ENCODE measurements around the gene ANKRD34C.

The ANKRD34C gene

GRCh38 chr15:79299126-79299840 is 16.8 kb downstream of the ANKRD34C start:
- no peak for ATAC-seq (ENCODE audit: low read depth)
- Histone ChIP-seq H3K4me1 (ENCODE audit: insufficient read depth, poor library complexity, severe bottlenecking) (no peaks in the 10 kb centered on the region), H3K36me3 (ENCODE audit: low read depth) (no peaks in the 10 kb centered on the region), H3K27me3 (ENCODE audit: insufficient read depth, poor library complexity, severe bottlenecking) (peaks cover 55% of the 10 kb centered on the region), H3K27ac (ENCODE audit: poor library complexity, severe bottlenecking) (no peak overlapping the region), H3K4me3 (ENCODE audit: severe bottlenecking) (no peak overlapping the region), H3K9me3 (ENCODE audit: severe bottlenecking) (no peaks in the 10 kb centered on the region)
- no peak for TF ChIP-seq CTCF (IDR thresholded peaks at IDR 0.05; ENCODE audit: poor library complexity, severe bottlenecking)
- no peak for DNase-seq (ENCODE audit: low spot score)

GRCh38 chr15:79299841-79300235 is 17.3 kb downstream of the ANKRD34C start:
- TF ChIP-seq CTCF (IDR thresholded peaks at IDR 0.05; ENCODE audit: poor library complexity, severe bottlenecking) = no peak
- Histone ChIP-seq H3K9me3 (ENCODE audit: severe bottlenecking) (no peaks in the 10 kb centered on the region), H3K27ac (ENCODE audit: poor library complexity, severe bottlenecking) (no peak overlapping the region), H3K4me1 (ENCODE audit: insufficient read depth, poor library complexity, severe bottlenecking) (no peaks in the 10 kb centered on the region), H3K36me3 (ENCODE audit: low read depth) (no peaks in the 10 kb centered on the region), H3K4me3 (ENCODE audit: severe bottlenecking) (no peak overlapping the region), H3K27me3 (ENCODE audit: insufficient read depth, poor library complexity, severe bottlenecking) (peaks cover 60% of the 10 kb centered on the region)
- DNase-seq (ENCODE audit: low spot score) = no peak
- no peak for ATAC-seq (ENCODE audit: low read depth)

- Histone ChIP-seq H3K4me1 (ENCODE audit: insufficient read depth, poor library complexity, severe bottlenecking) (peaks cover 1% of the 10 kb centered on the region), H3K9me3 (ENCODE audit: severe bottlenecking) (no peaks in the 10 kb centered on the region), H3K4me3 (ENCODE audit: severe bottlenecking) (no peak overlapping the region), H3K27ac (ENCODE audit: poor library complexity, severe bottlenecking) (no peak overlapping the region), H3K27me3 (ENCODE audit: insufficient read depth, poor library complexity, severe bottlenecking) (peaks cover 60% of the 10 kb centered on the region), H3K36me3 (ENCODE audit: low read depth) (no peaks in the 10 kb centered on the region)
- DNase-seq (ENCODE audit: low spot score) (no peak), ATAC-seq (ENCODE audit: low read depth) (no peak)
- TF ChIP-seq CTCF (IDR thresholded peaks at IDR 0.05; ENCODE audit: poor library complexity, severe bottlenecking) = no peak
Measured at GRCh38 chr15:79307251-79307650, 24.7 kb downstream of the ANKRD34C start.

- H3K36me3 ChIP-seq (ENCODE audit: low read depth) = peaks cover 10% of the 10 kb centered on the region
- no peak for TF ChIP-seq CTCF (IDR thresholded peaks at IDR 0.05; ENCODE audit: poor library complexity, severe bottlenecking)
- peaks cover 46% of the 10 kb centered on the region for H3K27me3 ChIP-seq (ENCODE audit: insufficient read depth, poor library complexity, severe bottlenecking)
- DNase-seq (ENCODE audit: low spot score) = no peak
- H3K4me1 ChIP-seq (ENCODE audit: insufficient read depth, poor library complexity, severe bottlenecking) = peaks cover 6% of the 10 kb centered on the region
- no peak for ATAC-seq (ENCODE audit: low read depth)
- no peaks in the 10 kb centered on the region for H3K9me3 ChIP-seq (ENCODE audit: severe bottlenecking)
- no peak overlapping the region for H3K27ac ChIP-seq (ENCODE audit: poor library complexity, severe bottlenecking)
- H3K4me3 ChIP-seq (ENCODE audit: severe bottlenecking) = no peak overlapping the region
Measured at GRCh38 chr15:79308874-79309273, 26.4 kb downstream of the ANKRD34C start.

GRCh38 chr15:79310612-79310984 is 28.1 kb downstream of the ANKRD34C start:
- ATAC-seq (ENCODE audit: low read depth) = peak; percentile 28
- H3K9me3 ChIP-seq (ENCODE audit: severe bottlenecking) = no peaks in the 10 kb centered on the region
- TF ChIP-seq CTCF (IDR thresholded peaks at IDR 0.05; ENCODE audit: poor library complexity, severe bottlenecking) = no peak
- peaks cover 29% of the 10 kb centered on the region for H3K27me3 ChIP-seq (ENCODE audit: insufficient read depth, poor library complexity, severe bottlenecking)
- no peak for DNase-seq (ENCODE audit: low spot score)
- no peak overlapping the region for H3K27ac ChIP-seq (ENCODE audit: poor library complexity, severe bottlenecking)
- peak overlapping the region; percentile 71 for H3K4me3 ChIP-seq (ENCODE audit: severe bottlenecking)
- peaks cover 27% of the 10 kb centered on the region for H3K36me3 ChIP-seq (ENCODE audit: low read depth)
- H3K4me1 ChIP-seq (ENCODE audit: insufficient read depth, poor library complexity, severe bottlenecking) = peaks cover 19% of the 10 kb centered on the region
